Gastrocnemius medialis (tissue), 4 donors: ENCODE results near the gene MCMBP. TPM values are rescaled to one million over a fixed set of nuclear protein-coding genes. Genes with fewer than 3 reads are reported as not detected.

Source experiments
- ATAC-seq, 2 donors: fragments of 150-250 bp; one replicate each; pipeline ENCODE4 v1.9.1; 2016
- DNase-seq, 2 donors: peaks; one replicate each; pipeline ENCODE4 v3.0.0-alpha.2; 2019
- H3K27ac ChIP-seq, 4 donors: fragments of 200-600 bp; sonication (generic); 1 replicate in 1 of 4; 2 replicates in 3 of 4; pipeline ENCODE4 v1.5.1; 2016 to 2018; ENCODE audit warnings: mild to moderate bottlenecking in 2 of 4, moderate library complexity in 1 of 4
- H3K27me3 ChIP-seq, 3 donors: fragments of 200-600 bp; sonication (generic) in 2 of 3; 1 replicate in 1 of 3; 2 replicates in 2 of 3; pipeline versions ENCODE4 v1.5.1 to v1.6.0; 2016 to 2019; ENCODE audit warnings: mild to moderate bottlenecking in 1 of 3, moderate library complexity in 1 of 3
- H3K36me3 ChIP-seq, 2 donors: fragments of 200-600 bp; sonication (generic) in 1 of 2; one replicate each; pipeline ENCODE4 v1.5.1; 2017 to 2018
- H3K4me1 ChIP-seq, 2 donors: fragments of 200-600 bp; sonication (generic) in 1 of 2; one replicate each; pipeline ENCODE4 v1.5.1; 2016 to 2017; ENCODE audit warnings: mild to moderate bottlenecking in 2 of 2
- H3K4me3 ChIP-seq, 4 donors: fragments of 200-600 bp; sonication (generic) in 3 of 4; 1 replicate in 1 of 4; 2 replicates in 3 of 4; pipeline ENCODE4 v1.5.1; 2016 to 2019; ENCODE audit warnings: mild to moderate bottlenecking in 2 of 4
- H3K9me3 ChIP-seq, 3 donors: fragments of 200-600 bp; sonication (generic) in 2 of 3; 1 replicate in 1 of 3; 2 replicates in 2 of 3; pipeline ENCODE4 v1.5.1; 2016 to 2019
- POLR2A ChIP-seq, 2 donors: fragments of 450-650 bp; IDR thresholded peaks; one replicate each; pipeline ENCODE4 v1.6.1; 2017; ENCODE audit warnings: antibody characterized with exemption in 2 of 2, mild to moderate bottlenecking in 2 of 2, moderate library complexity in 2 of 2
- in situ Hi-C, 4 donors: fragments of 200-750 bp; cut with MboI; loops; one replicate each; pipeline versions ENCODE4 v1.15.0 to v1.8.0; 2017; ENCODE audit warnings: low sequenced_read_pairs in 4 of 4
- intact Hi-C: fragments of 100-400 bp; cut with DNase I; formaldehyde crosslinking; loops from one replicate; pipeline ENCODE4 v1.15.1; 2023; ENCODE audit warnings: low total_unique reads
- total RNA-seq, 4 donors: library from RNA; depleted of rRNA; stranded (reverse); fragments of >200 nt; gene quantifications; one replicate each; pipeline versions ENCODE4 v1.1.0 to v1.2.3, GENCODE V29; 2016
- TF ChIP-seq, protein P1 (sequence below), 5 experiments: fragments of 450-650 bp in 3 of 5; fragments of 200-600 bp in 2 of 5; sonication (generic) in 2 of 5; IDR thresholded peaks in 4 of 5; conservative IDR thresholded peaks in 1 of 5; 1 replicate in 4 of 5; 2 replicates in 1 of 5; pipeline ENCODE4 v1.5.1; 2016 to 2019; ENCODE audit warnings: antibody characterized with exemption in 5 of 5, mild to moderate bottlenecking in 3 of 5, moderate library complexity in 3 of 5

Gene MCMBP
- total RNA-seq, 4 donors from 2014 or later: 28.1 to 43.6 (median 33.2) TPM

DNA sequence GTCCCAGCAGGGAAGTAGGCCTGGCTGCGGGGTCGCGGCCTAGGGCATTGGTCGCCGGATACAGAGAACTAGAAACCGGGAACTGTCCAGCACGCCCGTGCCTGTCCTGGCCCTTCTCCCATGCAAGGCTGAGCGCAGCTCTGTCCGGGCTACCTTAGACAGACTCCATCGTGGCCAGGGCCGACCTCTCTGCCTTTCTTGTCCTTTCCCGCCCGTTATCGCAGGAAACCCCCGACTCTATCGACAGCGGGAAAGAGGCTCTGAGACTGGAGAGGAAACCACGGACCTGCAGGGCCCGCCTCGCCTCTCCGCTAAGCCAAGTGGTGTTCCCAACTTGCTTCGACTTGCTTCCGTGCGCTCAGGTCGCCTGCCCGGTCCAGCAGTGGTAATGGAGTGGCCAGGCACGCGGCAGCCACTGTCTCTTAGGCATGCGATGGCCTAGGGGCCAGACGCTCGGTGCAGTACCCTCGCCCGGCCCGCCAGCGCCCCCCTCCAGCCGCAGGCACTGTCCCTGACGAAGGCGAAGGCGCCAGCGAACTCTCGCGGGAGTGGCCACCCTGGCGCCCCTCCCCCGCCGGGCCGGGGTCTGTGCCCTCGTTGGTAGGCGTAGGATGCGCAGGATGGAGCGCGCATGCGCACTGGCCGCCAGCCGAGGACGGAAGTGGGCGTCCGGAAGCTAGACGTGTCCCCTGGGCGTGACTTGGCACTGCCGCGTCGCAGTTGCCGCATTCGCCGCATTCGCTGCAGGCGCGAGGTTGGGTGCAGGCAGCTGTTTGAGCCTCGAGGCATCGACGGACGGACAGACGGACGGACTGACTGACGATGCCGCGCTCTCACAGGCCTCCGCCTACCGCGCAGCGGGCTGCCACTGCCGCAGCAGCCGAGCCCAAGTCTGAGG lies 54.4 kb downstream of the MCMBP start:
- Histone ChIP-seq H3K36me3 (peaks cover 0 to 17% of the 10 kb centered on the region in 2 donors), H3K4me3 (peak overlapping the region in 2 of 4 donors; percentile 4 to 18), H3K4me1 (no peaks in the 10 kb centered on the region), H3K27ac (no peak overlapping the region), H3K27me3 (no peaks in the 10 kb centered on the region), H3K9me3 (no peaks in the 10 kb centered on the region)
- in situ Hi-C loops: no loop called here
- no peak for ATAC-seq
- intact Hi-C loops: no loop called here
- TF ChIP-seq, protein P1, sequence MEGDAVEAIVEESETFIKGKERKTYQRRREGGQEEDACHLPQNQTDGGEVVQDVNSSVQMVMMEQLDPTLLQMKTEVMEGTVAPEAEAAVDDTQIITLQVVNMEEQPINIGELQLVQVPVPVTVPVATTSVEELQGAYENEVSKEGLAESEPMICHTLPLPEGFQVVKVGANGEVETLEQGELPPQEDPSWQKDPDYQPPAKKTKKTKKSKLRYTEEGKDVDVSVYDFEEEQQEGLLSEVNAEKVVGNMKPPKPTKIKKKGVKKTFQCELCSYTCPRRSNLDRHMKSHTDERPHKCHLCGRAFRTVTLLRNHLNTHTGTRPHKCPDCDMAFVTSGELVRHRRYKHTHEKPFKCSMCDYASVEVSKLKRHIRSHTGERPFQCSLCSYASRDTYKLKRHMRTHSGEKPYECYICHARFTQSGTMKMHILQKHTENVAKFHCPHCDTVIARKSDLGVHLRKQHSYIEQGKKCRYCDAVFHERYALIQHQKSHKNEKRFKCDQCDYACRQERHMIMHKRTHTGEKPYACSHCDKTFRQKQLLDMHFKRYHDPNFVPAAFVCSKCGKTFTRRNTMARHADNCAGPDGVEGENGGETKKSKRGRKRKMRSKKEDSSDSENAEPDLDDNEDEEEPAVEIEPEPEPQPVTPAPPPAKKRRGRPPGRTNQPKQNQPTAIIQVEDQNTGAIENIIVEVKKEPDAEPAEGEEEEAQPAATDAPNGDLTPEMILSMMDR (IDR thresholded peaks at IDR 0.05 in 4 of 5, conservative IDR thresholded peaks at IDR 0.05 in 1 of 5): no peak
- TF ChIP-seq POLR2A (IDR thresholded peaks at IDR 0.05): no peak
- peak in 1 of 2 donors; percentile 16 for DNase-seq

DNA sequence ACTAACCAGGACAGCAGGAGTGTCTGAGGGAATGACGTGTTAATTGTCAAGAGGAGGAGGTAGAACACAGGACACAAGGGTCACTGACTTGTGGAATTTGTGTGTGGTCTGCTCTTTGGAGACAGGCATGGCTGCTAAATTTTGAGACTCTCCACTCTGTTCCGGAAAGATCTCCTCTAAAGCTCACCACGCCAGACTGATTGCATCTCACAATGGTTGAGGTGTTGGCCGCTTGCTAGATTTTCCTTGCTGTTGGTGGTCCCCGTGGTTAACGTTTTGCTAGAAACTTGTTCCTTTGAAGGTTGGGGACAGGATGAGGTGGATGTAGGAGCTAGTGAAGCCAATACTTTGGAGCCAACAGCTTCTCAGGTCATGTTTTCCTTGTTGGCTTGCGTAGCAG lies 57.0 kb downstream of the MCMBP start:
- intact Hi-C loops: no loop called here
- no peak overlapping the region for H3K4me3 ChIP-seq

DNA sequence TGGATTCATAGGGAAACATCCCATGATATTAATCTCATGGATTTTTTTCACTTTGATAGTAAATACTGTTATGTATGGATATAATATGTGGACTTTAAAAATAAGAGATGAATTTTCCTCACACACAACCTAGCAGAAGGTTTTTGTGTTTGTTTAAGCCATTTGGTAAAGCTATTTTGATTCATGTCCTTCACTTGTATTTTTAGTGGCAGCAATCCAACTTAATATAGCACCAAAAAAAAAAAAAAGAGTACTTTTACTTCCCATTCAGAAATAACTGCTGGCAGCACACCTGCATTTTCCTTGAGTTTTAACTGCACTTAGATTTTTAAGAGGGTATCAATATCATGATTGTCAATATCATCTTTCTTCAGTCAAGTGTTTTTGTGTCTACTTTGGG lies 60.0 kb downstream of the MCMBP start:
- no peak overlapping the region for H3K27ac ChIP-seq
- H3K36me3 ChIP-seq: peaks cover 0 to 13% of the 10 kb centered on the region in 2 donors
- no peaks in the 10 kb centered on the region for H3K4me1 ChIP-seq
- intact Hi-C loops: no loop called here
- H3K4me3 ChIP-seq: no peak overlapping the region
- H3K27me3 ChIP-seq: no peaks in the 10 kb centered on the region
- no peaks in the 10 kb centered on the region for H3K9me3 ChIP-seq
- in situ Hi-C loops: no loop called here
- TF ChIP-seq, protein P1 (IDR thresholded peaks at IDR 0.05 in 4 of 5, conservative IDR thresholded peaks at IDR 0.05 in 1 of 5): no peak
- no peak for TF ChIP-seq POLR2A (IDR thresholded peaks at IDR 0.05)
- no peak for ATAC-seq
- no peak for DNase-seq

More for the DNA sequence above, 57.0 kb downstream of the MCMBP start:
- no peaks in the 10 kb centered on the region for H3K4me1 ChIP-seq
- H3K36me3 ChIP-seq: peaks cover 0 to 13% of the 10 kb centered on the region in 2 donors
- ATAC-seq (no peak), DNase-seq (no peak)
- H3K27me3 ChIP-seq: no peaks in the 10 kb centered on the region
- in situ Hi-C loops: no loop called here
- no peak for TF ChIP-seq POLR2A (IDR thresholded peaks at IDR 0.05)
- TF ChIP-seq, protein P1 (IDR thresholded peaks at IDR 0.05 in 4 of 5, conservative IDR thresholded peaks at IDR 0.05 in 1 of 5): no peak
- H3K27ac ChIP-seq: no peak overlapping the region
- H3K9me3 ChIP-seq: no peaks in the 10 kb centered on the region

DNA sequence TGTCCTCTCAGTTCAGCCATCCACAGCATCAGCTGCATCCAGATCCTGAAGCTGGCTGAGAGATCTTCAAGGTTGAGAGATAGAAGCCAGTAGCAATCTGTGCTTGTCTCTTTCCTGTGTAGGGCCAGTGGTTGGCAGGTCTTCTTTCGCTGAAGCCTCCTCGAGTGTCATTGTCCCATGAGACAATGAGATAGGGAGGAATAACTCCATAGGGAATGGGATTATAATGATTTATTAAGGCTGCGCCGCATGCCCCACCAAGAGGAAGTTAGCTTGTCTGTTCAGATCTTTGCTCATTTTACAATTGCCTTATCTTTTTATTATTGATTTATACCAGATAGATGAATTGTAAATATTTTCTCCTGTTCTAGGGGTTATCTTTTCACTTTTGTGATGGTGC lies 61.5 kb downstream of the MCMBP start:
- DNase-seq (no peak), ATAC-seq (no peak)
- Histone ChIP-seq H3K27me3 (no peaks in the 10 kb centered on the region), H3K27ac (no peak overlapping the region), H3K9me3 (no peaks in the 10 kb centered on the region), H3K4me1 (no peaks in the 10 kb centered on the region), H3K4me3 (no peak overlapping the region), H3K36me3 (peaks cover 0 to 10% of the 10 kb centered on the region in 2 donors)
- intact Hi-C loops (no loop called here), in situ Hi-C loops (no loop called here)
- TF ChIP-seq POLR2A (IDR thresholded peaks at IDR 0.05): no peak
- TF ChIP-seq, protein P1 (IDR thresholded peaks at IDR 0.05 in 4 of 5, conservative IDR thresholded peaks at IDR 0.05 in 1 of 5): no peak
